Testis (tissue), 3 donors: ENCODE data around the gene SEPTIN6. TPM values are rescaled to one million over a fixed set of nuclear protein-coding genes. Genes with fewer than 3 reads are reported as not detected.

ENCODE experiments used
- DNase-seq: peaks from one replicate; pipeline ENCODE4 v3.0.0-alpha.2; 2019
- H3K27ac ChIP-seq, 2 donors: fragments of 200-600 bp; sonication (generic); one replicate each; pipeline ENCODE4 v1.5.1; 2019
- H3K27me3 ChIP-seq: fragments of 200-600 bp; sonication (generic); one replicate; pipeline ENCODE4 v1.5.1; 2019
- H3K36me3 ChIP-seq: fragments of 200-600 bp; sonication (generic); one replicate; pipeline ENCODE4 v1.5.1; 2017; ENCODE audit warnings: low read depth; ENCODE audit errors: missing control alignments
- H3K4me1 ChIP-seq: fragments of 200-600 bp; sonication (generic); one replicate; pipeline ENCODE4 v1.5.1; 2019
- H3K4me3 ChIP-seq, 2 donors: fragments of 200-600 bp; sonication (generic); one replicate each; pipeline ENCODE4 v1.5.1; 2017 to 2019
- H3K9me3 ChIP-seq: fragments of 200-600 bp; sonication (generic); one replicate; pipeline ENCODE4 v1.5.1; 2017
- CTCF ChIP-seq, 3 experiments: fragments of 450-650 bp in 2 of 3; fragments of 200-600 bp in 1 of 3; sonication (generic) in 1 of 3; IDR thresholded peaks; one replicate each; pipeline ENCODE4 v1.5.1; 2016 to 2019; ENCODE audit warnings: antibody characterized with exemption in 3 of 3, mild to moderate bottlenecking in 2 of 3, moderate library complexity in 1 of 3
- POLR2A ChIP-seq: fragments of 450-650 bp; IDR thresholded peaks from one replicate; pipeline ENCODE4 v1.6.1; 2017; ENCODE audit warnings: antibody characterized with exemption, mild to moderate bottlenecking, moderate library complexity
- WGBS, 2 donors: methylation state at CpG; one replicate each; pipeline ENCODE4 v1.1.5; 2018; 5-methylcytosine and 5-hydroxymethylcytosine counted together
- intact Hi-C: fragments of 100-400 bp; cut with DNase I; formaldehyde crosslinking; loops from one replicate; pipeline ENCODE4 v1.15.1; 2023; ENCODE audit warnings: low total_unique reads
- polyA plus RNA-seq: library from polyadenylated mRNA; stranded (reverse); fragments of 350-450 nt; fragmentation: Illumina TruSeq; extraction: RNeasy Lipid Tissue Mini Kit (QIAGEN cat#74804); gene quantifications from one replicate; pipeline ENCODE4 v1.2.3, GENCODE V29; 2014; ENCODE audit warnings: low read depth, low replicate concordance; ENCODE audit not compliant: insufficient read depth
- total RNA-seq, 2 donors: library from RNA; depleted of rRNA; stranded (reverse); fragments of >200 nt; gene quantifications; one replicate each; pipeline ENCODE4 v1.2.3, GENCODE V29; 2016

The SEPTIN6 gene
- total and polyA plus RNA-seq, 3 donors from 2014 or later, result 80.2 to 250 (median 187) TPM

- peak; percentile 53 for DNase-seq
- TF ChIP-seq CTCF (IDR thresholded peaks at IDR 0.05), result no peak
- no peak for TF ChIP-seq POLR2A
- H3K27me3 ChIP-seq, result no peaks in the 10 kb centered on the region
- H3K4me3 ChIP-seq, result no peak overlapping the region
- WGBS, 2 donors, result 31 to 53% methylated on average over 6 of the region's 6 CpGs
- no peaks in the 10 kb centered on the region for H3K4me1 ChIP-seq
- H3K36me3 ChIP-seq, result no peaks in the 10 kb centered on the region
- peak overlapping the region; percentile 39 to 64 for H3K27ac ChIP-seq
- intact Hi-C loops, result no loop called here
- no peaks in the 10 kb centered on the region for H3K9me3 ChIP-seq
Measured at GRCh38 chrX:119655125-119655524, 37.8 kb downstream of the SEPTIN6 start.

- no peak for TF ChIP-seq POLR2A
- peak in 1 of 3 experiments; percentile 9 for TF ChIP-seq CTCF (IDR thresholded peaks at IDR 0.05)
- Histone ChIP-seq H3K27ac (peak overlapping the region; percentile 39 to 66), H3K27me3 (no peaks in the 10 kb centered on the region), H3K36me3 (no peaks in the 10 kb centered on the region), H3K4me1 (no peaks in the 10 kb centered on the region), H3K4me3 (no peak overlapping the region), H3K9me3 (no peaks in the 10 kb centered on the region)
- 34 to 60% methylated on average over 7 to 8 of the region's 8 CpGs for WGBS, 2 donors
- DNase-seq, result peak; percentile 90
- intact Hi-C loops, result no loop called here
Measured at GRCh38 chrX:119654112-119654531, 38.8 kb downstream of the SEPTIN6 start.

- Histone ChIP-seq H3K9me3 (no peaks in the 10 kb centered on the region), H3K4me1 (no peaks in the 10 kb centered on the region), H3K36me3 (no peaks in the 10 kb centered on the region), H3K4me3 (no peak overlapping the region), H3K27me3 (no peaks in the 10 kb centered on the region), H3K27ac (no peak overlapping the region)
- no peak for DNase-seq
- intact Hi-C loops, result no loop called here
- WGBS, 2 donors, result 80% methylated on average over 6 of the region's 6 CpGs; no CpG with 5 or more reads in 1 of the 2 donors
- TF ChIP-seq CTCF (IDR thresholded peaks at IDR 0.05) (no peak), POLR2A (no peak)
Measured at GRCh38 chrX:119648421-119648775, 44.6 kb downstream of the SEPTIN6 start.

GRCh38 chrX:119647552-119648420, 45.2 kb downstream of the SEPTIN6 start:
- DNase-seq, result no peak
- Histone ChIP-seq H3K27ac (no peak overlapping the region), H3K36me3 (no peaks in the 10 kb centered on the region), H3K4me1 (no peaks in the 10 kb centered on the region), H3K4me3 (no peak overlapping the region), H3K9me3 (no peaks in the 10 kb centered on the region), H3K27me3 (no peaks in the 10 kb centered on the region)
- WGBS, 2 donors, result 88 to 96% methylated on average over 9 to 10 of the region's 17 CpGs
- TF ChIP-seq CTCF (IDR thresholded peaks at IDR 0.05), result no peak
- no peak for TF ChIP-seq POLR2A
- intact Hi-C loops, result no loop called here

- Histone ChIP-seq H3K27ac (no peak overlapping the region), H3K27me3 (no peaks in the 10 kb centered on the region), H3K36me3 (no peaks in the 10 kb centered on the region), H3K9me3 (no peaks in the 10 kb centered on the region), H3K4me3 (no peak overlapping the region), H3K4me1 (no peaks in the 10 kb centered on the region)
- TF ChIP-seq POLR2A, result no peak
- no peak for TF ChIP-seq CTCF (IDR thresholded peaks at IDR 0.05)
- intact Hi-C loops, result no loop called here
- WGBS, 2 donors, result 83 to 100% methylated on average over 1 to 2 of the region's 2 CpGs
- no peak for DNase-seq
Measured at GRCh38 chrX:119647089-119647488, 45.9 kb downstream of the SEPTIN6 start.
